GM18502 (cell line): ENCODE data around the gene JAZF1.
"Not testable (repeated sequence)": the region's sequence is repeated elsewhere in the genome, so short reads cannot be mapped to it uniquely, and the experiment has no call there.

Experiments used
- ATAC-seq: cut with Tn5 transposase; IDR thresholded peaks from one replicate; pipeline ENCODE4 v1.9.1; 2021; ENCODE audit warnings: mild to moderate bottlenecking; ENCODE audit not compliant: unreplicated experiment, poor library complexity

JAZF1 gene

DNA sequence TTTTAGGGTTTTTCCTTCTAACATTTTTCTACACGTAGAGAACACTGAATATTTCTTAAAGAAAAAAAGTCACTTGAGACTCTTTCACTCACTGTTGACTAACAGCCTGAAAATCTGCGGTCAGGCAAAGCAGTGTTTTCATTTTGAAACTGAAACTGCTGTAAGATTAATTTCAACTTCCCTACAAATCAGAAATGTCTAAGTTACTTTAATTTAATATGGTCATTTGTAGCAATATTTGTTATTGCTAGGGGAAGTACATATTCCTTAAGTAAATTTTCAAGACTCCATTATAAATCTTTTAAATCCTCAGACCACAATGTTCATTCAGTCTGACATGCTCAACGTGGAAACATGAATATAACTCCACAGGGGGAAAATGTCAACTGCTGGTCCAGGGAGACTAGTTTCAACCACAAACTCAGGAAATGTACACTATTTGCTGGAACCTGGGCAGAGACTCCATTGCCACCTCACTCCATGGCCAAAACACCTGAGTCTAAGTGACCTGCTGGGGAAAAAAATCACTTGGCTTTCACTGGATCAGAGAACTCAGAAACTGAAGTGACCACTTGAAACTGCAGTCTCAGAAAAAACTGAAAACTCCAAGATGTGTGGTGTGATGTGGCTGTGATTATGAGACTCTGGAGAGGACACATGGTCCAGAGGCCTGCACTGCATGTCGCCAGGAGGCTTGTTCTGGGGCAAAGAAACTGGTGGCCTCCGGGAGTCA lies 279.4 kb downstream of the JAZF1 start:
- peak; percentile 92 for ATAC-seq

DNA sequence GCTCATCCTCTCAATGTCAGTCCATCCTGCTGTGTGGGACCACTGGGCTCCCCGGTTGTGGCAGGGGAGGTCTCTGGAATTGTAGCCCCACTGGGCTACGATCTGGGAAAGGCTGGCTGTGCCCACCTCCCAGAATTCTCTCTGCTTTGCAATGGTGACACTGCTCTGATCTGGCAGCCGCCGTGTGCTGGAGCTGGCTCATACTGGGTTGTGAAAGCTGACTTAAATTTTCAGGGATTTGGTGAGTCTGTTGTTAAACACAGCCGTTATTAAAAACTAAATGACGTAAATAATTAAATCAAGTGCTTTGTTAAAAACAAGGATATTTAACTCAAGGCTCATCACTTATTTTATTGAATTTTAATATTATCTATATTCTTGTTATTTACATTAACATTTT lies 280.6 kb downstream of the JAZF1 start:
- no peak for ATAC-seq

DNA sequence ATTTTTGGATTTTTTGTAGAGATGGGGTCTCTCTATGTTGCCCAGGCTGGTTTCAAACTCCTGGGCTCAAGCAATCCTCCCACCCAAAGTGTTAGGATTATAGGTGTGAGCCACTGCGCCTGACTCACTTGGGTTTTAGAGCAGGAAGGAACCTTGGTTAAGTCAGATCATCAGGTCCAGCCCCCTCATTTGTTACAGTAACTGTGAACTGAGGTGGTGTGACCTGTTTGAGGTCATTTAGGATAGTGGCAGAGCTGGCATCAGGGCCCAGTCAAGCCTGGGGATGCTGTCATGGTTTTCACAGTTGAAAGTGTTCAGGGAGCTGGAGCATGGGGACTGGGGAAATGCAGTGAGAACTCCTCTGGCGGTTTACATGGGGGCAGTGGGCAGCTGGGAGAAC lies 281.0 kb downstream of the JAZF1 start:
- ATAC-seq, result no peak

DNA sequence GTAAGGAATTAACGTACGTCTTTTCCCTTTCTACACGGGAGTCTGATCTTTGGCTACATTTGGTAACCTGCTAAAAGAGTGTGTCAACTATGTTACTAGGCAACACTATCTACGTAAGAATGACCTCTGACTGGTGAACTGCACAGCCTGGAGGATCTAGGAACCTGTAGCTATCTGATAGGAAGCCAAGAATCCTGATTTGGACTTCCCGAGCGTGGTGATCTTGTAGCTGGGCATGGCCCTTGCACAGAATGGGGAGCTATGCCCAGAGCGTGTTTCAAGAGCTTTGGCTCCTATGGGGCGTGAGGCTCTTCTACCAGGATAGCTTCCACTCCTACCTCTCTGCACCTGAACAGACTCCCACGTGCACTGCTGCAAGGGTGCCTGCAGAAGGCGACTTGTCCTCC lies 283.2 kb downstream of the JAZF1 start:
- no peak for ATAC-seq

DNA sequence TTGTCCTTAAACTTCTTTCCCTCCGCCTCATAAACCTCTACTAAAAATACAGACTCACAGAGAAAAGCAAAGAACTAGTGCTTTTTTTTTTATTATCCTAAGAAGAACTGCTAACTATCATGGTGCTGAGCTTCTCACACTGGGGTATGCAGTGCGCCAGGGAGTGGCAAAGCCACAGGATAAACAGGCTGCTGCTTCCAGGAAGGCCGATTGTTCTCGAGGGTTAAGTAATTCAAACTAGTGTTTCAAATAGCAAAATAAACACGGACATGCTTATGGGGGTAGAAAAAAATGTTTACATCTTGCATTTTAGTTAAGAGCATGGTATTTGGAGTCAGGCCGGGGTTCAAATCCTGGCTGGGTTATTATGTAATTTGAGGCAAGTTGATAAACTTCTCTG lies 283.6 kb downstream of the JAZF1 start:
- no peak for ATAC-seq

DNA sequence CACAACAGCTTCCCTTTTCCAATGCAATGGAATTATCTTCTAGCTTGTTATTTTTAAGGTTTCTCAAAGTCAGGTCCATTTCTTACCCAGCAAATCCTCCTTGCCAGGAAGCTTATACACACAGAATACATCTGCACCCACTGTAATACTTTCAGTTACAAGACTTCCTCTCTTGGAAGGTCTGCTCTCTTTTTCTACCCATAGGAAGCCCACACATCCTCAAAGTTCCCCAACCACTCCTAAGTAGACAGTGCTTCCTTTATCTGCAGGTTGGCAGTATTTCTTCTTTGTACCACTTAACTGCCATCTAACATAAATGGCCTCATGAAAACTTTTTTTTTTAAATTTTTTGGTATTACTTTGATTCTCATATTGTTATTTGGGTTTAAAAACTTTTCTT lies 285.0 kb downstream of the JAZF1 start:
- ATAC-seq, result no peak

DNA sequence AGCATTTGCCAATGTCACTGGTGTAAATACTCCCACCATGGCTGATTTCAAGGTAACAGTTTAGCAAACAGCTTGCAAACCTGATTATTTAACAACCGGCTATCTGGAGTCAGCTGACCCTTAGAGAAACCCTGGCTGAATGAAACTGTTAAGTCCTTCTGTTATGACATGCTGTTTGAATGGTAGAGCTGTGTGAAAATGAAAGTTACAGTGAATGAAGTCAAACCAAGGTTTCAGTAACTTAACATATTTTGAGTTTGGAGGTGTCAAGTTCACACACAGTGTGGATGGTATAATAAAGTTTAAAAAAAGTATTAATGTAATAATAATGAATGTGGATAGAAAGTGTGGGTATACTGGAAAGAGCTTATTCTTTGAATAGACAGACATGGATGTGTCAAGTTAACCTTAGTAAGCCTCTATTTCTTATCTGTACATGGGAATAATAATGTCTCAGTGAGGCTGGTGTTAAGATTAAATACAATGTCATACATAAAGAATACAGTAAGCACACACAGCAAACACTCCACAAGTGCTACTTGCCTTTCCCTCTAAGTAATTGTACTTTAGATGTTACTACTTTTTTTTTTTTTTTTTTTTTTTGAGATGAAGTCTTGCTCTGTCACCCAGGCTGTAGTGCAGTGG lies 290.3 kb downstream of the JAZF1 start:
- ATAC-seq, result peak; percentile 100

DNA sequence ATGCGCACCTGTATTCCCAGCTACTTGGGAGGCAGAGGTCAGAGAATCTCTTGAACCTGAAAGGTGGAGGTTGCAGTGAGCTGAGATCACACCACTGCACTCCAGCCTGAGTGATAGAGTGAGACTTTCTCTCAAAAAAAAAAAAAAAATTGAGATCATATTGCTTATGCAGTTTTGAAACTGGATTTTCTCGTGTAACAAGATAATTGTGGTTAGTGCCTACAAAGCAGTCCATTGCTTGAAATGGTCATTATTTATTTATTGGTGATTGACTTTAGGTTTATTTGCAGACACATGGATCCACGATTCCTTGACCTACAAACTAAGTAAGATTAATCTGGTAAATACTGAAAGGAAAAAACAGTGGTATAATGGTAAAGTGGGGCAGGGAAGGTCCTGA lies 290.8 kb downstream of the JAZF1 start:
- no peak for ATAC-seq

DNA sequence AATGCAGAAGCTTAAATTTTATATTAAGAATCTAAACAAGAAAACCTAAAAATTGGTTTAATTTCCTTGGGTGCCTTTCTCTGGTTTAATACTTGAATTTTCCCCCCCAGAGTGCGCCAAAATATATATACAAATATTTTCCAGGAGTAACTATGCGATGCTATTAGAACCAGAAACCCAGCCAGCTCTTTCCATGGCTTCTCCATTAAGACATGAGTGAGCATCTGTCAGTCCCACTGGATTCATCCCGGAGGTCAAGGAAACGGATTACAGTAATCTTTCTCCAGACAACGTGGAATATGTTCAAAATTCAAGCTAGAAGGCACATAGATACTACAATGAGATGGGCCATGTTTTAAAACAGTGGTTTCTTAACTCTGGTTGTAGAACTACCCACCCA lies 291.9 kb downstream of the JAZF1 start:
- ATAC-seq, result no peak

DNA sequence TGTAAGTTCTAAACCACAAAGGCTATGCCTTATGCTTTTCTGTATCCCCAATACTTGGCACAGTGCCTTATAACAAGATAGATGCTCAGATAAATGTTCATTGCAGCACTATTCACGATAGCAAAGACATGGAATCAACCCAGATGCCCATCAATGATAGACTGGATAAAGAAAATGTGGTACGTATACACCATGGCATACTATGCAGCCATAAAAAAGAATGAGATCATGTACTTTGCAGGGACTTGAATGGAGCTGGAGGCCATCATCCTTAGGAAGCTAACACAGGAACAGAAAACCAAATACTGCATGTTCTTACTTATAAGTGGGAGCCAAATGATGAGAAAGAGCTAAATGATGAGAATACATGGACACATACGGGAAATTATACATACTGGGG lies 293.9 kb downstream of the JAZF1 start:
- ATAC-seq, result not testable (repeated sequence)

DNA sequence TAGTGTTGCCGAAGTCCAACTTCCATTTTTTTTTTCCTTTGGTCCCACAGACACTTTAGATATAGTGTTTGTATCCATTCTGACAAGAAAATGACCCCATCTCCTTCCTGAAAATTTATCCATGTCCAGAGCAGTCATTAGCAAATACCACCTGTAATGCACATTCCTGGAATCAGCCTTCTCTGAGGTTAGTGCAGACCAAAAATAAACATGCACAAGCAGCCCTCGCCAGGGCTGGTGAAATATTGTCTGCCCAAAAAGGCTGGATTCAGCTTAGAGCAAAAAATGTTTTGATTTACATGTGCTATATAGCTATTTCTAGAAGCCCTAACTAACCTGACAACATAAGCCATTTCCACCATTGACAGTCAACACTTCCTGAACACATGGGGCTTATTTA lies 294.9 kb downstream of the JAZF1 start:
- no peak for ATAC-seq

DNA sequence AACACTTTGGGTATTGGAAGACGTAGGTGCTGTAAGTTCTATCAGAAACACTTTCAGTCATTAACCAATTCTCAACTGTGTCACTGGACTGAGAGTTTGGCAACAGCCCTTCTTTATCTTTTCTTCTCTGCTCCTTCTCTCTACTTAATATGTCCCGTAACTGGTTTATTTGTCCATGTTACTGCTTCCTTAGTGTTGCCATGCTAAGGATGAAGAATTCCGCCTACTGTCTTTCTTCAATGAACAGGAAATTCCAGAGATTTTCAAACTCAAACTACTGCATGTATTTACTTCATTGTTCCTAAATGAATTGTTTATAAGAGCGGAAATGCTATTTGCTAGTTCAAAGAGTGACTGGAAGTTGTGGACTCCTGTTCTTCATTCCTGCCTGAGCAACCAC lies 296.9 kb downstream of the JAZF1 start:
- no peak for ATAC-seq

DNA sequence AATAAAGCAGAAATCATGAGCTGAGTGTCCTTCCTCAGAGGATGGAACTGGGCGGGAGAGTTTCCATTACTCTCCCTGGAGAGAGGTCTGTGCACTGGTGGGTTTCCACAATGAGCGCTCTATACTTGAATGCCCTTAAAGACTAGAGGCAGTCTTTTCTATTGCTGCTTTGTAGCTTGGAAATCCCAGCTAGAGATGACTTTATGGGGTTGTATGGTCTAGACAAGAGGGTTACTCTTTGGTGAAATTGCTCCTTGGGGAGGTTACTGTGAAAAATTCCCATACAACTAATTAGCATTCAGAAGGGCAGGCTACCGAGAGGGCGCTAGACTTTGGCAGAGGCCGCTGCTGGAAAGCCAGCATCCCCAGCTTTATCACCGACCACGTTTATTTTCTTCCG lies 303.8 kb downstream of the JAZF1 start:
- no peak for ATAC-seq

DNA sequence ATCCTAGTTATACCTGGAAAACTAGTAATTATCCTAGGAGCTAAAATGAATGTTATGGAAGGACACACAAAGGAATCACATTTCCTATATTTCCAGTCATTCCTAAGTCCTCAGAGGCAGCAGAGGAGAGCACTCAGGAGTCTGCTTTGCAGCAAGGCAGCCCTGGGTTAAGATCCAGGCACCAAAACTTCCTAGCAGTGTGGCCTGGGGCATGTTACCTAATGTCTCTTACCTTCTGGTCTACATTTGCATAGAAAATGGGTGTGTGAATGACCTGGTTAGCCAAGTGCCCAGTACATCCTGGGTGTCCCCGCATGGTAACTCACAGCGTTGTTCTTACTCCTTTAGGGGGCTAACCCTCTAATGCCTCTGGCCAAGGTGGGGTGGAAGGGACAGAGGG lies 304.8 kb downstream of the JAZF1 start:
- ATAC-seq, result no peak

DNA sequence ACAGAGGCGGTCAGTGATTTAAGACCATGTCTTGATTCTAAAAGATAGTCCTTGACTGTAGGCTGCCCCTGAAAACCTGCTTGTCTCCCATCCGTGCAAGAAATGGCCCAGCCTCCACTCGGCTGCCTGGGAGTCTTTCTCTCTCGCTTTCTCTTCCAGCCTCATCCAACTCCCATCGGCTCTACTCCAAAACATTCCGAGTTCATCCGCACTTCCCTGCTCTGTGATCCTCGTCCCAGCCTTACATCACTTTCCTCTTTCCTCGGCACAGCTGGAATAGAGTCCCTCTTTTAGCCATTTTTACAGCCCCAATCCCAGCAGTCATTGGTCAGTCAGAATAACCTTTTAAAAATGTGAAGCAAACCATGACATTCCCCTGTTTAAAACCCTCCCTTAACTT lies 305.5 kb downstream of the JAZF1 start:
- no peak for ATAC-seq

DNA sequence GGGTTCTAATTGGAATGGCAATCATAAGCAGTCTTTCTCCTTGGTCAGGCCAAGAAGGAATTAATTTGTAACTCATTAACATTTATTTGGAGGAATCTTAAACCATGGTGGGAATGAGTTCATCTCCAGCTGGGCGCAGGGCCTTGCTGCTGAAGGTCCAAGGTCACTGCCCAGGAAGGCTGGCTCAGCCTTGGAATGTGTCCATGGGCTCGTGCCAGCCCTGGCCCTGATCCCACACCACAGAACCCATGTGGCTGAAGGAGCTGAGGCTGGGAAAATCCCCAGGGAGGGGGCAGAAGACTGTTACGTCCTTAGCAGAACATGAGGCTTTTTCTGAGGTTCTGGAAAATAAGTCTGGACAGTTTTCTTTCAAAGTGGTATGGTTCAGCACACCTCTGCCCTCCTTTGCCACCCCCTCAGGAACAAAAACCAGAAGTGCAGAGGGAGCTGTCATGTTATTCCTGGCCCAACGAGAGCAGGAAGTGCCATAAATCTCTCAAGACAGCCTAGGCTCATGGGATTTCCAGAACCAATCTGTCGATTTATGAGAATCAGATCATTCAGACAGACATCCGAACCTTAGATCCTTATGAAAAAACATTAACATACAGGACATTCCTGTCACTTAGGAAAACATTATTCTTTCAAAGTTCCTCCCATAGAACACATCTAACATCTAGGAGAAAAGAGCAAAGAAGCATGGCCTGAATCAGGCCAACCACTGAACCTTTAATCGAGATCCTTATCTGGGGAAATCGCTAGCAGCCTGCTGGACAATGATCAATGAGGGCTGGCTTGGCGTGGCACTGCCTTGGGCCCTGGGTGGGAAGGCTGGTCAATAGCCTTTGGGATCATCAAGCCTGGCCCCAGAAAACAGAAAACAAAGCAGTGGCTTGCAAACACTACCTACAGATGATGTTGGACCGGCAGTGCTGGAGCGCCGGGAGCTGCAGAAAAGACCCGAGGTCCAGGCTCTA lies 306.3 kb downstream of the JAZF1 start:
- ATAC-seq, result no peak

DNA sequence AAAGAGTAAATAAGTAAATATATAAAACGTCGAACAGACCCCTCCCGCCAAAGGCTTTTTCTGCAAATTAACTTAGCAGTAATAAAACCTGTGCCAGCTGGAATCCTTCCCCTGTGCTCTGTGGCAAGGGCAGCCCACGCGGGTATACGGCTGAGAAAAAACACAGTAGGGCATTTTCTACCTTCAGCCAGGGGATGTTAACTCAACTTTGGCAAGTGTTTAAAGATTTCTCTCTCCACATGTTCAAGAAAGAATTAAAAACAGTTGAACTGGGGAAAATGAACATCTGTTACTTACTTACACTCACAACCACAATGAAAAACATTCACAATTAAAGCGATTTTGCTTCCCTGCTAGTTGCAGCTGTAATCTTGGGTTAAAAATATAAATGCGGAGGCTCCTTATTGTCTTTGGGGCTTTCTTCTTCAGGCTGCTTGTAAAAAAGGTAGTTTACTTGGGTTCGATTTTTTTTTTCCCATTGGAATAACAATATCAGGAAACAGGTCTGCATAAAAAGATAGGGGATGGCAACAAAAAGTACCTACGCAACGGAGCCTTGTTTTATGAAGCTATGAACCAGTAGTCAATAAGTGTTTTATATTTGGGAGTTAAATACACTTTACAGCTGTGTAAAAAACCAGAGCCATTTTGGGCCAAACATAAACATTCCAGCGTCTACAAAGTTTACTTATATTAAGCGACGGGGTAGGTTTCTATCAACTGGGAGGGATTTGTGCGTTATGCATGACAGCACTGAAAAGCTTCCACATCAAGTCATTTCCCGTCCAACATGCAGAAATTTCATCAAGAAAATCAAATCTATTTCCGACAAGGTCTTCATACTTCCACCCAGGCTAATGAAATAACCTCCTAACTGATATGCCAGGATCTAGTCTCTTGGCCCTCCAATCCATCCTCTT lies 308.0 kb downstream of the JAZF1 start:
- no peak for ATAC-seq

DNA sequence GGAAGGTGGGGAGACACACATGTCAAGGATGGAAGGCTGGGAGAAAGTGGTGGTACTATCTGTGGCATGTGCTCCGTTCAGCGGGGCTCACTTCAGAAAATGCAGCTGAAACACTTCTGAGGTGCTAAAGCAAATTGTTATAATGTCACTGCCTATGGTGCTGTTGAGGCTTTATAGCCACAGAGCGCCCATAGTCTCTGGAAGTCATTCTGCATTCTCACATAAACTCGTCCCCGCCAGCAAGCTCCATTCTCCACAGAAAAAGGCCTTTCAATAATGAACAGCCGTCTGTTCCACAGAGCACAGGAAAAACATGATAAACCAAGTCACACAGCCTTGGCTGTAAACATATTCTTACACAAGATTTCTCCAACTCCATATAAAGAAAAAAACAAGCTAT lies 308.7 kb downstream of the JAZF1 start:
- ATAC-seq, result no peak

DNA sequence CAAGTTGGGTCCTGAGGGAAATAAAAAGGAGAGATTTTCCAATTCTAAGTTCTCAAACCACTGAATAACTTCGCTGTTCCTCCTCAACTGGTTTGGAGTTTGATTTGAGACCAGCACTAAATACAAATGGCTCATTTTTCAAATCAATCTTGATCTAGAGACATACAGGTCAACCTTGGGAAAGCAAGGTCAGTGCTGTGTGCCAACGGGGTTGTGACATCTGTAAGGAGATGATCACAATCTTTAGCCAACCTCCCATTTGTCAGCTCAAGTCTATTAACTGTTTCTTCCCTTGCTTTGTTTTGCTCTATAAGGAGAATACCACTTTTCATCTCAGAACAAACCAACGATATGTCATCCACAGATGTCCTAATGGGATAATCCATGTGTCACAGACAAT lies 309.5 kb downstream of the JAZF1 start:
- no peak for ATAC-seq

DNA sequence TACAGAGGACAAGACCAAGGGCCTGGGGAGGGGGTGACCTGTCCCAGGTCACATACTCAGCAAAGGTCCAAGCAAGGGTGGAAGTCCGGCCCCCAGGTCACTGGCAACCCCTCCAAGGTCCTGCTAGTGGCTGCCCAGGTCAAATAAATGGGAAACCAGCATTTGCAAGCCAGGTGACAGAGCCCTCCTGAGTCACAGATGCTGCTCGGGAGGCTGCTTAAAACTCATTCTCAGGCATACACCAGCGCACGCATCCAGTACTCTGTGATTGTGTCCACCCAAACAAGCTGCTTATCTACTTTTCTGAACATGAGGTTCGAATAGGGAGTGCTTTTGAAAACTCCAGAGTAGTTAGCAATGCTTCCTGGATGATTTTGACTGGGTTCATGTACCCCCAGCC lies 310.0 kb downstream of the JAZF1 start:
- no peak for ATAC-seq
